ENCODE results near the gene CETP.
A peak's percentile ranks its signal among the peaks of the same experiment; 100 is the strongest.

Gene CETP, protein sequence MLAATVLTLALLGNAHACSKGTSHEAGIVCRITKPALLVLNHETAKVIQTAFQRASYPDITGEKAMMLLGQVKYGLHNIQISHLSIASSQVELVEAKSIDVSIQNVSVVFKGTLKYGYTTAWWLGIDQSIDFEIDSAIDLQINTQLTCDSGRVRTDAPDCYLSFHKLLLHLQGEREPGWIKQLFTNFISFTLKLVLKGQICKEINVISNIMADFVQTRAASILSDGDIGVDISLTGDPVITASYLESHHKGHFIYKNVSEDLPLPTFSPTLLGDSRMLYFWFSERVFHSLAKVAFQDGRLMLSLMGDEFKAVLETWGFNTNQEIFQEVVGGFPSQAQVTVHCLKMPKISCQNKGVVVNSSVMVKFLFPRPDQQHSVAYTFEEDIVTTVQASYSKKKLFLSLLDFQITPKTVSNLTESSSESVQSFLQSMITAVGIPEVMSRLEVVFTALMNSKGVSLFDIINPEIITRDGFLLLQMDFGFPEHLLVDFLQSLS

GRCh38 chr16:56961851-56962281 is at the start of gene CETP:
CETP (plus strand) TSS chr16:56961950; CDS start chr16:56961980, 30 bp downstream.
- DNase-seq = no peak

GRCh38 chr16:56912746-56913708 is 48.7 kb upstream of the CETP start:
- no peak for DNase-seq

DNA sequence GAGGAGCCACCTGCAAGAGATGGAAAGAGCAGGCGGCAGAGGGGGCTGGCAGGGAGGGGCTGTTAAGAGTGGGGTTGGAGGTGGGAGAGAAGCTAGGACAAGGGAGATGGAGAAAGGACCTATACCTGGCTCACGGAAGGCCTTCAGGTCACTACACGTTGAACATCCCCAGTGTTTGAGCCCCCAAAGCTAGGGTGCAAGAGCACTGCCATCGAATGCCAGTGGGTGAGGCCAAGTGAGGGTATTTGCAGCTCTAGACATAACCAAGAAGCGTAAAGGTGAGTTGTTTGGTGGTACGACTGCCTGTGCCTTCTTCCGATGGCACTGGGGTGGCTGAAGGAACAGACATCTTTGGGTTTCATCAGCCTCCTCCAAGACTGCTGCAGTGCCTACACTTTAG is 46.9 kb upstream of the CETP start:
- DNase-seq = no peak

GRCh38 chr16:56915336-56916119 is 46.2 kb upstream of the CETP start:
- DNase-seq = peak; percentile 54

DNA sequence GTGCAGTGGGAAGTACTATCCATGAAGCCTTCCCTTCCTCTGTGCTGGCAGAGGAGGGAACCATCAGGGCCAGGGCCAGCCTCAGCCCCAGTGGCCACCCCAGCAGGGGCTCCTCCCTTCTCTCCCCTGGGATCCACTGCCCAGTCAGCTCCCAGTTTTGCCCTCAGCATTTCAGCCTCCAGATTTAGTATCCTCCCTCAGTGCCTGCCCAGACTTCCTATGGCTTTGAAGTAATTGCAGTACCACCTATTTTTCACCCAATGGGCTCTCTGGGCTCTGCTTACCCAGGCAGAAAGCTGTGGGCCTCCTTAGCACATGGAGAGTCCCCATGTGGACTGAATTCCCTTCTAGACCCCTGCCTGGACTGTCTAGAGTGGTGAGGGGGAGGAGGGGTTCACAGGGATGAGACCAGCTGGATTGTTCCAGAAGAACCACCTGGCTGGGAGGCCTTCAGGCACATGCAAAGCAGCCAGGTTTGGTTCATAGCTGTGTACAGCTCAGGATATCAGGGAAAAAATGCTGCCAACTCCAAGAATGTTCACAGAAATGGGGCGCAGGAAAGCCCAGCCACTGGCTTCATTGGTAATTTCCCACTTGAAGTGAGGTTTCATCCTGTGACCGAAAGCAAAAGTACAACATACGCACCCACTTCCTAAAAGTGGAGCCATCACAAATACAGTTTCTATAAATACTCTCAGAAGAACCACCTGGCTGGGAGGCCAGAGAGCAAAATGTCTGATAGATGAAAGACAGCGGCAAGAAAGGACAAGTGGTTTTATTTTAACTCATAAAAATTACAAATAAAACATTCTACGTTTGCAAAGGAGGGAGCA is 45.0 kb upstream of the CETP start:
- no peak for DNase-seq

- no peak for DNase-seq
These were observed 43.2 kb upstream of the CETP start for GRCh38 chr16:56918467-56919012.

- DNase-seq = no peak
These were observed 42.5 kb upstream of the CETP start for GRCh38 chr16:56919099-56919800.

DNA sequence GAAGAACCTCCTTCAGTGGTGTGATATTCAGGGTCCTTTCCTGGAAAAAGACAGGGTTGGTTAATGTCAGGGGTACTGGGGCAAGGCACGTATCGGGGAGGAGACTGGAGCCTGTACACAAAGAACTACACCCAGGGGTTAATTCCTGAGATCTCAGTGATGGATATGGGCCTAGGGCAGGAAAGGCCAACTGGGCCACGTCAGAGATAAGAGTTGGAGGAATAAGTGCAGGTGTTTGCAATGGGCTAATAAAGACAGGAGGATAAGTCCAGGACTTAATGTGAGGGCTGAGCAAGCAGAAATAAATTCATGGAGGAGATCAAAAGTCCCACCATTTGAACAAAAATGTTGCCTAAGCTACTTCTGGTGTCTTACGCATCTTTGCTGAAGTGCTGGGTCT is 40.2 kb upstream of the CETP start:
- no peak for DNase-seq

DNA sequence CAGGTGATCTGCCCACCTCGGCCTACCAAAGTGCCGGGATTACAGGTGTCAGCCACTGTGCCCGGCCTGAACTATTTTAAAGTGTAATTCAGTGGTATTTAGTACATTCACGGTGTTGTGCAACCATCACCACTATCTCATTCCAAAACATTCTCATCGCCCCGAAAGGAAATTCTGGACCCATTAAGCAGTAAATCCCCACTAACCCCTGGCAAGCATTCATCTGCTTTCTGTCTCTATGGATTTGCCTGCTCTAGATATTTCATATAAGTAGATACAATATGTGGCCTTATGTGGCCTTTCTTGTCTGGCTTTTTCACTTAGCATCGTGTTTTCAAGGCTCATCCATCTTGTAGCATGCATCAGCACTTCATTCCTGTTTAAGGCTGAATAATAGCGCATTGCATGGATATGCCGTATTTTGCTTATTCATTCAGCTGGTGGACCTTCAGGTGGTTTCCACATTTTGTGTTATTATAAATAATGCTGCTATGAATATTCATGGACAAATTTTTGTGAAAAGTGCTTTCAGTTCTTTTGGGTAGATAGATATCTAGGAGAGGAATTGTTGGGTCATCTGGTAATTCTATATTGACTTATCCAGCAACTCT is 38.2 kb upstream of the CETP start:
- DNase-seq = no peak

DNA sequence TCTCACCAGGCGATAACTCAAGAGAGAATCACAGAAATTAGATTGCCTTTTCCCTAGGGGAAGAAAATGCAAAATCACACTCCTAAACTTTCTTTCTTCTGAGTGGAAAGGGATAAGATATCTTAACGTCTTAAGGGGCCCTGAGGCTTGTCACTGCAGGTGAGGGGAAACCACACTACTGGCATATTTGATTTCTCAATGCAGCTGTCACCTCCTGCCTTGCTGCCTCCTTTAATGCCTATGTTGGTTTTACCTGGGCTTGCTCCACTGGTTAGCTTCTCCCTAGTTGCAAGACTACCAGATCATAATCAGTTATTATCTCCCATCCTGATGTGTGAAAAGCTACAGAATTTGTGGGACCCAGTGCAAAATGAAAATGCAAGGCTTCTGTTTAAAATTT is 34.3 kb upstream of the CETP start:
- DNase-seq = no peak

DNA sequence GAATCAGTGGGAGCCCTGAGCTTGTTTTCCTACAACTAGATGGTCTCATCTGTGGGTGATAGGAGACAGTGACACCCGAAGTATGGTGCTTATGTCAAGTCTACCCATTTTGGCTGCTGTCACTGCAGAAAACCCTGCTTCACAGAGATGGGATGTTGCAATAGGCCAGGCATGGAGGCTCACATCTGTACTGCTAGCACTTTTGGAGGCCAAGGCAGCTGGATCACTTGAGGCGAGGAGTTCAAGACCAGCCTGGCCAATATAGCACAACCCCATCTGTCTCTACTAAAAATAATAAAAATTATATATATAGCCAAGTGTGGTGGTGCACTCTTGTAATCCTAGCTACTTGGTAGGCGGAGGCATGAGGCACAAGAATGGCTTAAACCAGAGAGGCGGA is 32.1 kb upstream of the CETP start:
- DNase-seq = no peak

DNA sequence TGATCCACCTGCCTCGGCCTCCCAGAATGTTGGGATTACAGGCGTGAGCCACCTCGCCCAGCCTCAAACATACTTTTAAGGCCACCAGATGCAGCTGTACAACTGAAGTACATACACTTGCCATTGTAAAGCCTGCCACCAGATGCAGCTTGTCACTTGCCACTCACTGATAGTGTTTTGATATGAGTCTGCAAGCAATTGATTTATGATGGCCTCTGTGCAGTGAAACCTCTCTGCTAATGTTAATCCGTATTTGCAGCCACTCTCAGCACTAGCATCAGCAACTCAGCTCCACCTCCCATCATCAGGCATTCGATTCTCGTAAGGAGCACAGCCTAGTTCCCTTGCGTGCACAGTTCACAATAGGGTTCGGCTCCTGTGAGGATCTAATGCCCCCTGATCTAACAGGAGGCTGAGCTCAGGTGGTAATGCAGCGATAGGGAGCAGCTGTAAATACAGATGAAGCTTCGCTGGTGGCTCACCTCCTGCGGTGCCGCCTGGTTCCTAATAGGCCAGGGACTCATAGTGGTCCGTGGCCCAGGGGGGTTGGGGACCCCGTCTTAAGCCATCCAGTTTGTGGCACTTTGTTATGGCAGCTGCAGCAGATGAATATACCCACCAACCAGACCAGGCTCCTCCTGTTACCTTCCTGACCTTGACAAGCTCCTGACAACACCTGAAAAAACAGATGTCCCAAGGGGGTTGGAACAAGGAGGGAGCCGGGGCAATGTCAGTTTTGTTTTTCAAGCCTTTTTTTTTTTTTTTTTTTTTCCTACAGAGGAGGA is 31.1 kb upstream of the CETP start:
- DNase-seq = no peak

GRCh38 chr16:56931271-56931891 is 30.4 kb upstream of the CETP start:
- peak; percentile 64 for DNase-seq

DNA sequence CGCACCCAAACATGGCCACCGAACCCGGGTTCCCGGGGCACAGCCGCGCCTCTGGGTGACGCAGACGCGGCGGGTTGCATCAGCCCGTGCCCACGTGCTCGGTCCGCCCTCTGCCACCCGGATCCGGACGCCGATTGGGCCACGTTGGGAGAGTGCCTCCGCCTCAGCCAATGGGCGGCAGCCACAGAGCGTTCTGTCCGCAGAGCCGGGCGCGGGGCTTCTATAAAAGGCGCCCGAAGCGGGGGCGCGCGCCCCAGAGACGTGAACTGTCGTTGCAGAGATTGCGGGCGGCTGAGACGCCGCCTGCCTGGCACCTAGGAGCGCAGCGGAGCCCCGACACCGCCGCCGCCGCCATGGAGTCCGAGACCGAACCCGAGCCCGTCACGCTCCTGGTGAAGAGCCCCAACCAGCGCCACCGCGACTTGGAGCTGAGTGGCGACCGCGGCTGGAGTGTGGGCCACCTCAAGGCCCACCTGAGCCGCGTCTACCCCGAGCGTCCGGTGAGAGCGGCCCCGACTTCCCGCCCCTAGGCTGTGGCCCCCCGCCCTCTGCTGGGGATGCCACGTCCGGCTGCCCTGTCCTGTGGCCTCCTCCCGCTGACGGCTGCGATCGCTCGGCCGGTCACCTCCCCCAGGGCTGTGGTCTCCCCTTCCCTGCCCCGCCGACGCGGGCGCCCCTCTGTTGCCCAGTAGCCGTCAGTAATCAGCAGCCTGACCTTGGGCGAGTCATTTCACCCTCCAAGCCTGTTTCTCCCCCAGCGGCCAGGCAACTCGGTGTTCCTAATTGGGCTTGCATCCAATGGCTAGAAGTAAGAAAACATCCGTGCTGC is 29.6 kb upstream of the CETP start, which contains the start of gene HERPUD1:
Gene HERPUD1 (plus strand): TSS at position 251 of the 829 bp plus-strand sequence. CDS start 103 bp downstream, at position 354.
- DNase-seq = peak; percentile 99

- peak; percentile 79 for DNase-seq
These were observed 28.8 kb upstream of the CETP start for GRCh38 chr16:56932721-56933619.

DNA sequence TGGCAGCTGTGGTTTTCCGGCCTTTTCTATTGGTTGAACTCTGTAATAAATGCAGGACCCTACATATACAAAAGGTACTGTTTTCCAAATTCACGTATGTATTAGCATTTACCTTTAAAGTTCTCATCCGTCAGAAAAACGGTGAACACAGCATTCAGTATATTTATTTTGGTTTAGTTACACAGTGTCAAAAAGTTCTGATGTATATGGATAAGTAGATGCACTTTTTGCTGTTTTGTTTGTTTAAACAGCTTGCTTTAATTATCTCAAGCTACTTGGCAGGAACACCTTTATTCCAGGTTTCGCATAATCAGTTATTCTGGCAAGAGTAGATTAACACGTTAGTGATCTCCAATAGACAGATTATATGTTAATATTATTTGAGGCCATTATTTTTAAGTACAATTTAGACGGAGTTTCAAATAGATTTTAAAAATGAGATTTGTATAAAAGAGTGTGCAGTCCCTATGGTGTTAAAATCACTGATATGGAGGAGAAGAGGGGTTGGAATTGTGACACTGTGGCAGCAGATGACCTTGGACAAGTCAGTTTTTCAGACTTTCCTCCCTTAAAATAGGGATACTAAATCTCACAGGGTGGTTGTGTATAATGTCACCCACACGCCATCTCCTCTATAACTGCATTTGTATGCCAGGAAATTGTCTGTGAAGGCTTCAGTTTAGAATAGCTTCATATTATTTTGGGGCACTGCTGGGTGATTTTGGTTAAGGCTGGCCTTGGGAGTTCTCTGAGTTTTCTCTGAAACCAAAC is 27.7 kb upstream of the CETP start:
- DNase-seq = no peak
